Measurements from ENCODE around the gene TRHDE.

DNA sequence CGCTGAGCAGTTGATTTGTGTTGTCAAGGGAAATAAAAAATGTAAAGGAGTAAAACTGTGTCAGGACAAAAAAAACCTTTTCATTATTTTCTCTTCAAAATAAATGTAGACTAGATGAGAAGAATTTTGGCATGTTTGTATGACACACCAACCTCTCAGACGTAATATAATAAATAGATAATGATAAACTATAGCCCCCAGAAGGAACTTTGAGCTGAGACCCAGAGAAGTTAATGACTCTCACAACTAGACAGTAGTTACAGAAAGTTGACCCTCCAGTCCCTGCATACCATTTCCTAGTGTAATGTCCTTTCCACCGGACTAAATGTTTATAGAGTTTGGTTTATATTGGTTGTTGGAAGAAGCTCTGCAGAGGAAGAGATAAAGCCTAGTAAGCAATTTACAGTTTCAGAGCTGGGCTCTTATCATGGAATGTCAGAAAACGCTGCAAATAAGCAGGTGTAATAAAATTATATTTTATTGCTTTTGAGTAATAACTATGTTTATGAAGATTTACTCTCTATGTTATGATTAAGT is 97.3 kb downstream of the TRHDE start:
- TF ChIP-seq POLR2A (IDR thresholded peaks at IDR 0.05) = no peak
- TF ChIP-seq, protein P1, sequence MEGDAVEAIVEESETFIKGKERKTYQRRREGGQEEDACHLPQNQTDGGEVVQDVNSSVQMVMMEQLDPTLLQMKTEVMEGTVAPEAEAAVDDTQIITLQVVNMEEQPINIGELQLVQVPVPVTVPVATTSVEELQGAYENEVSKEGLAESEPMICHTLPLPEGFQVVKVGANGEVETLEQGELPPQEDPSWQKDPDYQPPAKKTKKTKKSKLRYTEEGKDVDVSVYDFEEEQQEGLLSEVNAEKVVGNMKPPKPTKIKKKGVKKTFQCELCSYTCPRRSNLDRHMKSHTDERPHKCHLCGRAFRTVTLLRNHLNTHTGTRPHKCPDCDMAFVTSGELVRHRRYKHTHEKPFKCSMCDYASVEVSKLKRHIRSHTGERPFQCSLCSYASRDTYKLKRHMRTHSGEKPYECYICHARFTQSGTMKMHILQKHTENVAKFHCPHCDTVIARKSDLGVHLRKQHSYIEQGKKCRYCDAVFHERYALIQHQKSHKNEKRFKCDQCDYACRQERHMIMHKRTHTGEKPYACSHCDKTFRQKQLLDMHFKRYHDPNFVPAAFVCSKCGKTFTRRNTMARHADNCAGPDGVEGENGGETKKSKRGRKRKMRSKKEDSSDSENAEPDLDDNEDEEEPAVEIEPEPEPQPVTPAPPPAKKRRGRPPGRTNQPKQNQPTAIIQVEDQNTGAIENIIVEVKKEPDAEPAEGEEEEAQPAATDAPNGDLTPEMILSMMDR (IDR thresholded peaks at IDR 0.05) = no peak

Data from vagina (tissue), 2 donors.